Hepatocyte (in vitro differentiated cells): ENCODE measurements around the gene GALNT17.

Experiments
- CTCF ChIP-seq: fragments of 200-600 bp; sonication (generic); IDR thresholded peaks from 2 replicates; pipeline ENCODE4 v1.5.1; 2016; ENCODE audit warnings: antibody characterized with exemption, mild to moderate bottlenecking; ENCODE audit not compliant: poor library complexity
- EZH2 ChIP-seq: fragments of 200-600 bp; sonication (generic); IDR thresholded peaks from 2 replicates; pipeline ENCODE4 v1.6.1; 2016; ENCODE audit warnings: antibody characterized with exemption, mild to moderate bottlenecking, borderline replicate concordance

- TF ChIP-seq CTCF (no peak), EZH2 (no peak)
Observed at GRCh38 chr7:71308096-71308495, 176.2 kb downstream of the GALNT17 start.
